Activated effector memory CD4-positive, alpha-beta T cell treated with Interleukin-2 at 50 U/mL for 16 hours (primary cell): ENCODE results near the gene ZNF217.
"Not testable (repeated sequence)": the region's sequence is repeated elsewhere in the genome, so short reads cannot be mapped to it uniquely, and the experiment has no call there.

ENCODE experiments used
- DNase-seq: peaks from one replicate; pipeline ENCODE4 v3.0.0-alpha.2; 2020

The ZNF217 gene

DNA sequence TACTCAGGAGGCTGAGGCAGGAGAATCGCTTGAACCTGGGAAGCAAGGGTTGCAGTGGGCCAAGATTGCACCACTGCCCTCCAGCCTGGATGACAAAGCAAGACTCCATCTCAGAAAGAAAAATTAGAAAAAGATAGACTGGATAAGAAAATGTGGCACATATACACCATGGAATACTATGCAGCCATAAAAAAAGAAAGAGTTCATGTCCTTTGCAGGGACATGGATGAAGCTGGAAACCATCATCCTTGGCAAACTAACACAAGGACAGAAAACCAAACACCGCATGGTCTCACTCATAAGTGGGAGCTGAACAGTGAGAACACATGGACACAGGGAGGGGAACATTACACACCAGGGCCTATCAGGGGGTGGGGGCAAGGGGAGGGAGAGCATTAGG lies 70.0 kb downstream of the ZNF217 start:
- not testable (repeated sequence) for DNase-seq

DNA sequence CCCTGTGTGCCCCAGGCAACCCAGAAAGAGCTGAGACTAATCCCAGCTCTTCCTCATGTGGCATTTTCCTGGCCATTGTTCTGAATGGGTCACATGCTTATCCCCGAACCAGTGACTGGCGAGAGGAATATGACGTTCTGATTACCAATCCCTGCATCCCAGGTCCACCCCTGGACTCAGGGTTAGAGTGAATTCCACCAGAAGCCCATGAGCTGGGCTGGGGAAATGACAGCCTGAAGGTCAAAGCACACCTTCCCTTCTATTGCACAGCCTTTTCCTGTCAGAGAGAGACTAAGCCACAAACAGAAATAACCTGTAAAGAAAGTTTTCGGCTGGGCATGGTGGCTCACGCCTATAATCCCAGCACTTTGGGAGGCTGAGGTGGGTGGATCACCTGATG lies 70.9 kb downstream of the ZNF217 start:
- no peak for DNase-seq

DNA sequence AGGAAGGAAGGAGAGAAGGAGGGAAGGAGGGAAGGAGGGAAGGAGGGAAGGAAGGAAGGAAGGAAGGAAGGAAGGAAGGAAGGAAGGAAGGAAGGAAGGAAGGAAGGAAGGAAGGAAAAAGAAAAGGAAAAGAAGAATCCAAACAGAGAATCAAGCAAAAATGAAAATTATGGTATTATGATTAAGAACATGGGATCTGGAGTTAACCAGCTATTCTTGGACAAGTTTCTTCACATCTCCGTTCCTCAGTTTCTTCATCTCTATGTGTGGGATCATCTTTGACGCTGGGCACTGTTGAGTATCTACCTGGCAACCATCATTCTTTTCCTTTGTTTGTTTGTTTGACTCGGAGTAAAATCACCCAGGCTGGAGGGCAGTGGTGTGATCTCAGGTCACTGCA lies 71.6 kb downstream of the ZNF217 start:
- DNase-seq: no peak

DNA sequence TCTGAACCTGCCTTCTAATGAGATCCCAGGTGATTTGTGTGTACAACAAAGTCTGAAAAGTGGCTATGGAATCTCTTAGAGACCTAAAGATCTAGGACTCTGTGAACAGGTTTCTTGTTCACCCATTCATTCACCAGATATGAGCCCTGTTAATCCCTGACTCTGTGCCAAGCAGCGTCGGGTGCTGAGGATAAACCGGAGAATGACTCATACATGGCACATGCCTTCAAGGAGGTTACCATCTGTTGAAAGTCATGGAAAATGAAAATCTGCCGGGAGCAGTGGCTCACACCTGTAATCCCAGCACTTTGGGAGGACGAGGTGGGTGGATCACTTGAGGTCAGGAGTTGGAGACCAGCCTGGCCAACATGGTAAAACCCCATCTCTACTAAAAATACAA lies 72.2 kb downstream of the ZNF217 start:
- DNase-seq: not testable (repeated sequence)

DNA sequence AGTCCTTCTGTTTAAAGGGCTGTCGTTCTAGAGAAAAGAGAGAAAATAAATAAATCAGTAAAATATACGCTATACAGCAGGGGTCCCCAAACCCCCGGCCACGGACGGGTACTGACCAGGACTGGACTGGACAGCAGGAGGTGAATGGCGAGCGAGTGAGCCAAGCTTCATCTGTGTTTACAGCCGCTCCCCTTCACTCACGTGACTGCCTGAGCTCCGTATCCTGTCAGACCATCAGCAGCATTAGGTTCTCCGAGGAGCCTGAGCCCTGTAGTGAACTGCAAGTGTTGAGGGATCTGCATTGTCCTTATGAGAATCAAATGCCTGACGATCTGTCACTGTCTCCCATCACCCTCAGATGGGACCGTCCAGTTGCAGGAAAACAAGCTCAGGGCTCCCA lies 76.5 kb downstream of the ZNF217 start:
- no peak for DNase-seq
